ENCODE results near the gene REV3L.

The REV3L gene

GRCh38 chr6:111471533-111471932 lies 11.5 kb downstream of the REV3L start:
- no peak for DNase-seq (ENCODE audit: low read depth in 4 of 4, low spot score in 1 of 4)

DNA sequence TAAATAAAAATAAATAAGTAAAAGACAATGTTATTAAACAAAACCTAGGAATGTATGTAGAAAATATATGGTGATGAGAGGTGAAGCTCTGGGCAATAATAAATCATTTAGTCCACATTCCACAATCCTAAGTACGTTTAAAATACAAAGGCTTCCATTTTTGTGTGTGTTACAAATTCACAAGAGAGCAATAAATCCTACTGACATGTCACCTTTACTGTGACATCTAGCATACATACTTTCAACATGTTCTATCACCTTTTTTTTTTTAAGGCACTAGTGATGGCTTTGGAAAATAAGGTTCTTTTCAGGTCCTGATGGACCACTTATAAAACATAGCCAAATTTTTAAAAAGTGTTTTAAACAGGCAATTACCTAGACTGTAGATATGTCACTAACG lies 12.0 kb downstream of the REV3L start:
- no peak for DNase-seq (ENCODE audit: low read depth in 4 of 4, low spot score in 1 of 4)

DNA sequence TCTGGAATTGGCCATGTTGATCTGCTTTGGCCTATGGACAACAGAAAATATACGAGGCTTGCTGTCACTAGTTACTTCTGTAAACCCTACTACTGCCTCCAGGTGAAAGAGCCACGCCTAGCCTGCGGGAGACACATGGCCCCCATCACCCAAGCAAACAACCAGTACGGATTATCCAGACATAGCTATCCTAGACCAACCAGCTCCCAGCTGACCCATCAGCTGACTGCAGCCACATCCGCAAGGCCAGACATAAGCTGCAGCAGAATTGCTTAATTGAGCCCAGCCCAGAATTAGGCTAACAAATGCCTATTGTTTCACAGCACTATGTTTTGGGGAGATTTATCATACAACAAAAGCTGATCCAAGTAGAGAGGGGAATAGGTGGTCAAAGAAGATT lies 13.5 kb downstream of the REV3L start:
- no peak for DNase-seq (ENCODE audit: low read depth in 4 of 4, low spot score in 1 of 4)

GRCh38 chr6:111468329-111469012 lies 14.5 kb downstream of the REV3L start:
- DNase-seq (ENCODE audit: low read depth in 4 of 4, low spot score in 1 of 4), result no peak

DNA sequence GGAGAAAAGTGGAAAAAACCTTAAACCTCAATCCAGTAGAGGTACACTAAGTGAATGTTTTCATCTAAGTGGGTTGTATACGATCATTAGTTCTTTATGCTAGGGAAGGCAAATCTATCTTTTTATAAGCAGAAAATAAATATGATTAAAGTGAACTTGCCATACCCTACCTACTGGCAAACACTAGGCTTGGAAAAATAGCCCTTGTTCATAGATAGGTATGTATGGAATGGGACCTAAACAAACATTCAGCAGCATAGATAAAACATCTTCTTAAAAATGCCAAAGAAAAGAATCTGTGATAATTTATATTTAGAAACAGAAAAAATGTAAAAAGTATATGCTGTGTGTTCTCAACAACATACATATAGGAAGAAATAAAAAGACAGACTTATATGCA lies 18.8 kb downstream of the REV3L start:
- DNase-seq (ENCODE audit: low read depth in 4 of 4, low spot score in 1 of 4), result no peak

GRCh38 chr6:111462770-111463391 lies 20.1 kb downstream of the REV3L start:
- no peak for DNase-seq (ENCODE audit: low read depth in 4 of 4, low spot score in 1 of 4)

DNA sequence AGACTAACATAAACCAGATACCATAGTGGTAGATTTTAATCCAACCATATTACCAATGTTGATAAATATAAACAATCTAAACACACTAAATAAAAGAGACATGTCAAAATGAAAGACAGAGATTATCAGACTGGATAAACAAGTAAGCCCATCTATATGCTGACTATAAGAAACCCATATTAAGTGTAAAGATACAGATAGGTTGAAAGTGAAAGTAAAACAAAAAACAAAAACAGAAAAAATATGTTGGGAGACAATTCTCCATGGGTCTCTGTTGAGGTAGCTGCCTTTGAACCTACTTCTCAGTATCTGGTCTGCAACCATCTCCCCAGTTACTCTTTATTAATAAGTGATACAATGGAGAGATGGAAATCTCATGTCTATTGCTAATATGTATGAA lies 21.2 kb downstream of the REV3L start:
- DNase-seq (ENCODE audit: low read depth in 4 of 4, low spot score in 1 of 4), result no peak

DNA sequence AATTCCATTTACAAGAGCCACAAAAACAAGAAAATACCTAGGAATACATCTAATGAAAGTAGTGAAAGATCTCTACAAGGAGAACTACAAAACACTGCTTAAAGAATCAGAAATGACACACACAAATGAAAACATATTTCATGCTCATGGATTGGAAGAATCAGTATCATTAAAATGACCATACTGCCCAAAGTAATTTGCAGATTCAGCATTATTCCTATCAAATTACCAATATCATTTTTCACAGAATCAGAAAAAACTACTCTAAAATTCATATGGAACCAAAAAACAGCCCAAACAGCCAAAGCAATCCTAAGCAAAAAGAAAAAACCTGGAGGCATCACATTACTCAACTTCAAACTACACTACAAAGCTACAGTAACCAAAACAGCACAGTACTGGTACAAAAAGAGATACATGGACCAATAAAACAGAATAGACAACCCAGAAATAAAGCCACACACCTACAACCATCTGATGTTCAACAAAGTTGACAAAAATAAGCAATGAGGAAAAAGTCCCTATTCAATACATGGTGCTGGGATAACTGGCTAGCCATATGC lies 24.3 kb downstream of the REV3L start:
- DNase-seq (ENCODE audit: low read depth in 4 of 4, low spot score in 1 of 4), result no peak

GRCh38 chr6:111456208-111456607 lies 26.8 kb downstream of the REV3L start:
- DNase-seq (ENCODE audit: low read depth in 4 of 4, low spot score in 1 of 4), result no peak

DNA sequence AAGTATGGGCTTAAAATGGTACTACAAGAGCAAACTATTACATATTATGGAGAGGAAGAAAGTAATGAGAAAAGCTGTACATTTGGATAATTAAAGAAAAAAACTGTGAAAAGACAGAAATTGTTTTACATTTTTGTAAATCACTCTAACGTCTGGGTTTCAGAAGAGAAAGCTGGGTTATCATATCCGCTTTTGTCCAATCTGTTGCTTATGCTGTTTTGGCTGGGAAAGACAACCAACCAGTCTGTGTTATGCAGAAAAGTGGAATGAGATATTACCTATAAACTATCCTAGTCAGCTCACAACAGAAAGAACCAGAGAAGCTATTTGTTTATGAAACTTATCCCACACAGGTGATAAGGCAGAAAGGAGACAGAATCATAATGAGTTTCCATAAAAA lies 32.4 kb downstream of the REV3L start:
- DNase-seq (ENCODE audit: low read depth in 4 of 4, low spot score in 1 of 4), result no peak

DNA sequence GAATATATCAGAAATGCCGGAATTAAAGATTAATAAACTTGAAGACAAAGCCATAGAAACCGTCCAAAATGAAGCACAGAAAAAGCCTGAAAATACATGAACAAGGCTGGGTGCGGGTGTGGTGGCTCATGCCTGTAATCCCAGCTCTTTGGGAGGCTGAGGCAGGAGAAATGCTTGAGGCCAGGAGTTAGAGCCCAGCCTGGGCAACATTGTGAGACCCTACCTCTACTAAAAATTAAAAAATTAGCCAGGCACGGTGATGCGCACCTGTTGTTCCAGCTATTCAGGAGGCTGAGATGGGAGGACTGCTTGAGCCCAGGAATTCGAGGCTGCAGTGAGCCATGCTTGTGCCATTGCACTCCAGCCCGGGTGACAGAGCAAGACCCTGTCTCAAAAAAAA lies 32.9 kb downstream of the REV3L start:
- no peak for DNase-seq (ENCODE audit: low read depth in 4 of 4, low spot score in 1 of 4)

- no peak for DNase-seq (ENCODE audit: low read depth in 4 of 4, low spot score in 1 of 4)
These were observed 33.9 kb downstream of the REV3L start for GRCh38 chr6:111449129-111449528.

DNA sequence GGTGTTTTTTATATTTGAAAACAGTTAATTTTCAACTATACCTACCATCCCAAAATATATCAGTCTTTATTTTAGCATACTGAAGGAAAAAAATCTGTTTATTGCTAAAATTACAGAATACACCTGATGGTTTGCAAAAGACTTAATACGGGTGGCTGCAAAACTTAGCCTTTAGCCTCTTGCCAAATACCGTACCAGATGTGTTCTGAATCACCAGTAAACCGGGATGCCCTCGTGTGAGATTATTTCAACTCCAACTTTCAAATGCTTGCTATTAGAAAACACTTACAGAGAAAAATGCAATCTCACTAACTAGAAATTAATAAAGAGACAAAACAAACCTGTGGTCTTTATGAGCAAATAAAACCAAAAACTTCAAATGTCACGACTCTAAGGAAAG lies 36.0 kb downstream of the REV3L start:
- no peak for DNase-seq (ENCODE audit: low read depth in 4 of 4, low spot score in 1 of 4)

DNA sequence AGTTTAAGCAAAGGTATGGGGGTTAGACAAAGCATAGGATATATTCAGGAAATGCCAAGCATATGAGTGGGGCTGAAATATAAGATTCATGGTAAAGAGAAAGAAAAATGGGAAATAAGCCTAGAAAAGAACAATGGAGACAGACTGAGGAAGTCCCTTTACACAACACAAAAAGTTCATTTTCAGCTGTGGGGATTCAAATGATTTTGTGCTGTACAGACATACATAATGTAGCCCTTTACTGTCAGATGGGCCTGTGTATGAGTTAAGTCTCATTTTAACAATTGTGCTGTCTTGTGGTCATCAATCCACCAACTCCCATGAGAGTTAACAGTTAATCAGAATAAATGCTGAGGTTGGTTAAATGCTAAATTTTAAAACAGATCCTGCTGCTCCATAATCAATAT lies 37.2 kb downstream of the REV3L start:
- DNase-seq (ENCODE audit: low read depth in 4 of 4, low spot score in 1 of 4), result no peak

DNA sequence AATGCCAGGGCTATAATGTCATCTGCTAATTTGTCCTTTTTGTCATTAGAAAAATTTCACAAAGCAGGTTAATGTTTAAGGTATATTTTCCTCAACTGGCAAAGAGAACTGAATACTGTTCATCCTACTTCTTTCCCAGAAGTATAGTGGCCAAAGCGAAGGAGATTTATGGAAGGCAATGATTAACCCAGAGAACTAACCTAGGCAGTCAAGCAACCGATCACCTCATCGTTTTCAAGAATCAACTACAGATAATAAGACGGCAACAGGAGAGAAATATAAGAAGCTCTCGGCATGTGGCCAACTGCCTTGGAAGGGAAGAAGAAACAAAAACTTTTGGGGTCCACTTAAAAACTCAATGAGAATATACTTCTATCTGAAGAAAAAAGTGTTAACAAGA lies 38.2 kb downstream of the REV3L start:
- no peak for DNase-seq (ENCODE audit: low read depth in 4 of 4, low spot score in 1 of 4)

DNA sequence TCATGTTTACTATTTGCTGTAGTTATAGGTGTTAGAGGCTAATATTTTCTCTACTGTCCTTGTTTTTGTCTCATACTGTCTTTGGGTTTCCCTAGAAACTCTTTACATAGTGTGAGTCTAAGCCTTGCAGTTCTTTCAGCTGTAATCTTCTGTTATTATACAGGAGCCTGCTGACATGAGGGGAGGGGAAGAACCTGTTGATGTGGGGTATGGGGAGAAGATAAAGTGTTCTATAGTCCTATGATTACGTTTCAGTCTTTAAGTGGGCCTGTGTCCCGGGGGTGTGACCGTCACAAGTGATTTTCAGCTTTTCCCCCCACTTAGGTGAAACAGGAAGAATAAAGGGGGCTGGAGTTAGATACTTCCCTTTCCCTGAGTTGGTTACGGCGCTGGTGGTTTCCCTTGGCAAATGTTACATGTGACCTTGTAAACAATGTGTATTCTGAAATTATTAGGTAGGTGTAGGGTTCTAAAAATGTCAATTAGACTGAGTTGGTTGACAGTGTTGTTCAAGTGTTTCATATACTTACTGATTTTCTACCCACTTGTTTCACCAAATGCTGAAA lies 41.3 kb downstream of the REV3L start:
- DNase-seq (ENCODE audit: low read depth in 4 of 4, low spot score in 1 of 4), result no peak

- no peak for DNase-seq (ENCODE audit: low read depth in 4 of 4, low spot score in 1 of 4)
These were observed 43.8 kb downstream of the REV3L start for GRCh38 chr6:111439171-111439570.

DNA sequence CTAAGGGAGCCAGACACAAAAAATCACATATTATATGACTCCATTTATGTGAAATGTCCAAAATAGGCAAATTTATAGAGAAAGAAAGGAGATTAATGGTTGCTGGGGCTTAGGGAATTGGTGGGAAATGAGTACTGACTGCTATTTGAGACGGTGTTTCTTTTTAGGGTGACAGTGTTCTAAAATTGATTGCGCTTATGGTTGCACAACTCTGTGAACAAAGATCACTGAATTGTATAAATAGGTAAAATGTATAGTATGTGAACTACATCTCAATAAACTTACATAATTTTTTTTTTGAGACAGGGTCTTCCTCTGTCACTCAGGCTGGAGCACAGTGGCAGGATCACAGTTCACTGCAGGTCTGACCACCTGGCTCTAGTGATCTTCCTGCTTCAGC lies 45.4 kb downstream of the REV3L start:
- no peak for DNase-seq (ENCODE audit: low read depth in 4 of 4, low spot score in 1 of 4)

DNA sequence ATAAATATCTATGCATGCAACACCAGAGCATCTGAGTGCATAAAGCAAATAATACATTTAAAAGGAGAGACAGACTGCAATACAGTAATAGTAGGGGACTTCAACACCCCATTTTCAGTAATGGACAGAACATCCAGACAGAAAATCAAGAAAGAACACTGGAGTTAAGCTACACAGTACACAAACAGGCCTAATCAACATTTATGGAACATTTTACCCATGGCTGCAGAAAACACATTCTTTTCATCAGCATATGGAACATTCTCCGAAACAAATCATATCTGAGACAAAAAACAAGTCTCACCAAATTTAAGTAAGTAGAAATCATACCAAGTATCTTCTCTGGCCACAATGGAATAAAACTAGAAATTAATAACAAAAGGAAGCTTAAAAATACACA lies 50.5 kb downstream of the REV3L start:
- DNase-seq (ENCODE audit: low read depth in 4 of 4, low spot score in 1 of 4), result no peak

DNA sequence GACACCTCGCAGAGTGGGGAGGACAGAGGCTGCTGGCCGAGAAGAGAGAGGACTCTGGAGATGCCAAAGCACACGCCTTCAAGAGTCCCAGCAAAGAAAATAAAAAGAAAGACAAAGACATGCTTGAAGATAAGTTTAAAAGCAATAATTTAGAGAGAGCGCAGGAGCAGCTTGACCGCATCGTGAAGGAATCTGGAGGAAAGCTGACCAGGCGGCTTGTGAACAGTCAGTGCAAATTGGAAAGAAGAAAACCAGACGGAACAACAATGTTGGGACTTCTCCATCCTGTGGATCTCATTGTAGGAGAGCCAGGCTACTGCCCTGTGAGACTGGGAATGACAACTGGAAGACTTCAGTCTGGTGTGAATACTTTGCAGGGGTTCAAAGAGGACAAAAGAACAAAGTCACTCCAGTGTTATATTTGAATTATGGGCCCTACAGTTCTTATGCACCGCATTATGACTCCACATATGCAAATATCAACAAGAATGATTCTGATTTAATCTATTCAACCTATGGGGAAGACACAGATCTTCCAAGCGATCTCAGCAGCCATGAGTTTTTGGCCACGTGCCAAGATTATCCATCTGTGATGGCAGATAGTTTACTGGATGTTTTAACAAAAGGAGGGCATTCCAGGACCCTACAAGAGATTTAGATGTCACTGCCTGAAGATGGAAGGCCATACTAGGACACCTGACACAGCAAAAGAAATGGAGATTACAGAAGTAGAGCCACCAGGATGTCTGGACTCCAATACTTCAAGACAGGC lies 52.2 kb downstream of the REV3L start:
- DNase-seq (ENCODE audit: low read depth in 4 of 4, low spot score in 1 of 4), result no peak

- DNase-seq (ENCODE audit: low read depth in 4 of 4, low spot score in 1 of 4), result no peak
These were observed 53.4 kb downstream of the REV3L start for GRCh38 chr6:111429571-111429970.

DNA sequence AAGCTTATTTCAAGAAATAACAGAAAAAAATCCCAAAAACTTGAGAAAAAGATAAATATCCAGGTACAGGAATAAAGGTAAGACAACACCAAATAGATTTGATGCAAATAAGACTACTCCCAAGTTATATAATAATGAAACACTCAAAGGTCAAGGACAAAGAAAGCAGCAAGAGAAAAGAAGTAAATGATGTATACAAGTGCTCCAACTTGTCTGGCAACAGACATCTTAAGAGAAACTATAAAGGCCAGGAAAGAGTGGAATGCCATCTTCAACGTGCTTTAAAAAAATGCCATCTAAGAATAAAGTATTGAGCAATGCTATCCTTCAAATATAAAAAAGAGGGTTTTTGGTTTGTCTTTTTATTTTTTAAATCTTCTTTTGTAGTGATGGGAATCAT lies 54.2 kb downstream of the REV3L start:
- DNase-seq (ENCODE audit: low read depth in 4 of 4, low spot score in 1 of 4), result no peak
